ENCODE measurements around the gene POU1F1. TPM values are rescaled to one million over a fixed set of nuclear protein-coding genes. Genes with fewer than 3 reads are reported as not detected.
A peak's percentile ranks its signal among the peaks of the same experiment; 100 is the strongest.

The POU1F1 gene
- total RNA-seq, 4 donors from 2014 or later = not detected

- H3K9me3 ChIP-seq = no peaks in the 10 kb centered on the region
- peak in 5 of 6 experiments; percentile 34 to 77 (median 59) for TF ChIP-seq CTCF (IDR thresholded peaks at IDR 0.05)
- no peak for TF ChIP-seq POLR2A (IDR thresholded peaks at IDR 0.05)
- no peak overlapping the region for H3K4me3 ChIP-seq (replicated peaks in 1 of 3)
- H3K36me3 ChIP-seq = no peaks in the 10 kb centered on the region
- WGBS, 2 donors = 6 to 22% methylated on average over 3 of the region's 3 CpGs
- no peak overlapping the region for H3K27ac ChIP-seq
- H3K27me3 ChIP-seq = no peaks in the 10 kb centered on the region
- DNase-seq = no peak
- intact Hi-C loops (cut with DNase I) = no loop called here
- no peaks in the 10 kb centered on the region for H3K4me1 ChIP-seq
Measured at GRCh38 chr3:87298111-87298718, 21.8 kb upstream of the POU1F1 start.

- no peak overlapping the region for H3K27ac ChIP-seq
- 94 to 95% methylated on average over 8 of the region's 8 CpGs for WGBS, 2 donors
- no peak for TF ChIP-seq CTCF (IDR thresholded peaks at IDR 0.05)
- no peak for TF ChIP-seq POLR2A (IDR thresholded peaks at IDR 0.05)
- H3K27me3 ChIP-seq = no peaks in the 10 kb centered on the region
- no peaks in the 10 kb centered on the region for H3K9me3 ChIP-seq
- no peaks in the 10 kb centered on the region for H3K4me1 ChIP-seq
- H3K36me3 ChIP-seq = no peaks in the 10 kb centered on the region
- no peak overlapping the region for H3K4me3 ChIP-seq (replicated peaks in 1 of 3)
- no peak for DNase-seq
- intact Hi-C loops (cut with DNase I) = no loop called here
Measured at GRCh38 chr3:87288446-87288845, 12.1 kb upstream of the POU1F1 start.

- WGBS, 2 donors = 38 to 49% methylated on average over 1 of the region's 1 CpG
- H3K36me3 ChIP-seq = no peaks in the 10 kb centered on the region
- H3K4me3 ChIP-seq (replicated peaks in 1 of 3) = no peak overlapping the region
- no peaks in the 10 kb centered on the region for H3K9me3 ChIP-seq
- H3K27me3 ChIP-seq = no peaks in the 10 kb centered on the region
- no peak overlapping the region for H3K27ac ChIP-seq
- intact Hi-C loops (cut with DNase I) = no loop called here
- H3K4me1 ChIP-seq = no peaks in the 10 kb centered on the region
- no peak for DNase-seq
- no peak for TF ChIP-seq POLR2A (IDR thresholded peaks at IDR 0.05)
- no peak for TF ChIP-seq CTCF (IDR thresholded peaks at IDR 0.05)
Measured at GRCh38 chr3:87287011-87287410, 10.6 kb upstream of the POU1F1 start.

GRCh38 chr3:87272718-87273341 is 3.6 kb downstream of the POU1F1 start:
- DNase-seq = no peak
- TF ChIP-seq POLR2A (IDR thresholded peaks at IDR 0.05) (no peak), CTCF (IDR thresholded peaks at IDR 0.05) (no peak)
- no peaks in the 10 kb centered on the region for H3K36me3 ChIP-seq
- no peaks in the 10 kb centered on the region for H3K4me1 ChIP-seq
- no peaks in the 10 kb centered on the region for H3K27me3 ChIP-seq
- no peak overlapping the region for H3K4me3 ChIP-seq (replicated peaks in 1 of 3)
- no peaks in the 10 kb centered on the region for H3K9me3 ChIP-seq
- intact Hi-C loops (cut with DNase I) = no loop called here
- H3K27ac ChIP-seq = no peak overlapping the region
- WGBS, 2 donors = 86 to 89% methylated on average over 4 of the region's 4 CpGs

GRCh38 chr3:87270908-87271700 is 5.3 kb downstream of the POU1F1 start:
- Histone ChIP-seq H3K27me3 (no peaks in the 10 kb centered on the region), H3K36me3 (no peaks in the 10 kb centered on the region), H3K4me1 (no peaks in the 10 kb centered on the region), H3K9me3 (no peaks in the 10 kb centered on the region), H3K27ac (no peak overlapping the region), H3K4me3 (replicated peaks in 1 of 3) (no peak overlapping the region)
- DNase-seq = no peak
- intact Hi-C loops (cut with DNase I) = no loop called here
- TF ChIP-seq CTCF (IDR thresholded peaks at IDR 0.05) (no peak), POLR2A (IDR thresholded peaks at IDR 0.05) (no peak)
- 63 to 77% methylated on average over 4 of the region's 4 CpGs for WGBS, 2 donors

All from thyroid gland (tissue), 4 donors.